Skin epidermis (tissue), 12 donors: ENCODE data around the gene A2ML1.
A peak's percentile ranks its signal among the peaks of the same experiment; 100 is the strongest.
"Not testable (repeated sequence)": the region's sequence is repeated elsewhere in the genome, so short reads cannot be mapped to it uniquely, and the experiment has no call there.

Source experiments
- H3K27ac ChIP-seq, 21 experiments: fragments of 200-600 bp; sonication (generic) in 11 of 21; one replicate each; pipeline ENCODE4 v1.5.0; 2020; ENCODE audit warnings: mild to moderate bottlenecking in 3 of 21, inconsistent platforms in 2 of 21, moderate library complexity in 2 of 21
- H3K4me3 ChIP-seq, 7 experiments: fragments of 200-600 bp; sonication (generic) in 2 of 7; one replicate each; pipeline ENCODE4 v1.5.0; 2020; ENCODE audit warnings: inconsistent platforms in 2 of 7, mild to moderate bottlenecking in 2 of 7, moderate library complexity in 1 of 7

Gene A2ML1

GRCh38 chr12:8813572-8814357, 8.7 kb upstream of the A2ML1 start:
- peak overlapping the region in 2 of 21 experiments; percentile 10 to 36 for H3K27ac ChIP-seq

DNA sequence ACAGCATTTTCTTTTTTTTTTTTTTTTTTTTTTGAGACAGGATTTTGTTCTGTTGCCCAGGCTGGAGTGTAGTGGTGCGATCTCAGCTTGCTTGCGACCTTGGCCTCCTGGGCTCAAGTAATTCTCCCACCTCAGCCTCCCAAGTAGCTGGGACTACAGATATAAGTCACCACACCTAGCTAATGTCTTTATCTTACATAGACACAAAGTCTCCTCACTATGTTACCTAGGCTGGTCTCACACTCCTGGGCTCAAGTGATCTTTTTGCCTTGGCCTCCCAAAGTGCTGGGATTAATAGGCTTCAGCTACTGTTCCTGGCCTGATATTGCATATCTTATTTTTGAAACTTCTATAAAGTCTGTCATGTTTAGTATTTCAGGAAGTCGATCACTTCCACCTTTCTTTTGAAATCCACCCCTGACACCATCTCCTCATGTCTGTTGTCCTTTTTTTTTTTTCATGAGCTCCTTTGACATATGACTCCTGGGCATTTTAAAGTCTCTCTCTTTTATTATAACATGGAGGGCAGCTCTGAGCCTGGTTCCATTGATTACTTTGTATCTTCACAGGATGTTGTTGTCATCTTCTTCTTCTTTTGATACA, 5.9 kb upstream of the A2ML1 start:
- no peak overlapping the region for H3K27ac ChIP-seq

More at GRCh38 chr12:8813572-8814357, 8.7 kb upstream of the A2ML1 start:
- H3K4me3 ChIP-seq = no peak overlapping the region

GRCh38 chr12:8817856-8818255, 4.6 kb upstream of the A2ML1 start:
- Histone ChIP-seq H3K27ac (peak overlapping the region in 5 of 21 experiments; percentile 5 to 57 (median 25)), H3K4me3 (no peak overlapping the region)

More for the DNA sequence above, 5.9 kb upstream of the A2ML1 start:
- H3K4me3 ChIP-seq = no peak overlapping the region

- peak overlapping the region in 1 of 21 experiments; percentile 16 for H3K27ac ChIP-seq
- no peak overlapping the region for H3K4me3 ChIP-seq
Observed at GRCh38 chr12:8818526-8818925, 3.9 kb upstream of the A2ML1 start.

DNA sequence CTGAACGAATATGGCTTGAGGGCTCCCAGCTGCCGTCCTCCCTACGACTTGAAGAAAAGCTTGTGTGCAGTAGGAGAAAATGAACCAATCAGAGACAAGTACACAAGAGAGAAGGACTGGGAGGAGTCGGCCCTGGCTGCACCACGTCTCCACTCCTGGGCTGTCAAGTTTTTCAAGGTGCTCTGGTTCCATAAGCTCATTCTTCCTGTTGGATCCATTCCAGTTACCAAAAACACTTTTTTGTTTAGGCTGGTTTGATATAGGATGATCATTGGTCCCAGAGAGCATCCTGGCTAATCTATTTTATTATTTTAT, 2.8 kb upstream of the A2ML1 start:
- H3K27ac ChIP-seq = peak overlapping the region in 11 of 21 experiments; percentile 18 to 71 (median 50)
- H3K4me3 ChIP-seq = no peak overlapping the region

DNA sequence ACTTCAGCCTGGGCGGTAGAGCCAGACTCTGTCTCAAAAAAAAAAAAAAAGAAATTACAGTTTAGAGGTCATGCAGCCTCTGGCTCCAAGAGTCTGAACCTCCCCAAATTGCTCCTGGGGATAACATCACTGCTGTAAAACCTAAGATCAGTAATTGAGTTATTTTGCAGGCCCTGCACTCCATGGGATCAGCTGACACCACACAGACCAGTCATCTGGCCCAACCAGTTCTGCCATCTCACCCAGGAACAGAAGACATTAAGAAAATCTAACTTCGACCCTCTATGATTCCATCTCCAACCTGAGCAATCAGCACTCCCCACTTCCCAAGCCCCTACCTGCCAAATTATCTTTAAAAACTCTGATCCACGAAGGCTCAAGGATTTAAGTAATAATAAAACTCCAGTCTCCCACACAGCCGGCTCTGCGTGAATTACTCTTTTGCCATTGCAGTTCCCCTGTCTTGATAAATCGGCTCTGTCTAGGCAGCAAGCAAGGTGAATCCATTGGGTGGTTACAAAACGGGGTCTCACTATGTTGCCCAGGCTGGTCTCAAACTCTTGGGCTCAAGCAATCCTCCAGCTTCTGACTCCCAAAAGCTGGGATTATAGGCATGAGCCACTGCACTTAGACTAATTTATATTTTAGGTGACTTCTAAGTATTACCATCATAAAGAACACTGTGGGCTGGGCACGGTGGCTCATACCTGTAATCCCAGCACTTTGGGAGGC, 1.6 kb upstream of the A2ML1 start:
- peak overlapping the region in 15 of 21 experiments; percentile 8 to 76 (median 54) for H3K27ac ChIP-seq

GRCh38 chr12:8821591-8821990, 830 bp upstream of the A2ML1 start:
- H3K27ac ChIP-seq = peak overlapping the region in 15 of 21 experiments; percentile 8 to 76 (median 57)
- no peak overlapping the region for H3K4me3 ChIP-seq

More for the DNA sequence above, 1.6 kb upstream of the A2ML1 start:
- H3K4me3 ChIP-seq = not testable (repeated sequence)

- H3K4me3 ChIP-seq = peak overlapping the region in 4 of 7 experiments; percentile 0 to 12 (median 6)
- peak overlapping the region in 5 of 21 experiments; percentile 36 to 69 (median 60) for H3K27ac ChIP-seq
Observed at GRCh38 chr12:8823565-8824300, 1.3 kb downstream of the A2ML1 start.

GRCh38 chr12:8827551-8828256, 5.3 kb downstream of the A2ML1 start:
- H3K27ac ChIP-seq = peak overlapping the region in 10 of 21 experiments; percentile 11 to 68 (median 44)
- H3K4me3 ChIP-seq = no peak overlapping the region

GRCh38 chr12:8828257-8829124, 6.1 kb downstream of the A2ML1 start:
- Histone ChIP-seq H3K4me3 (no peak overlapping the region), H3K27ac (peak overlapping the region in 13 of 21 experiments; percentile 7 to 68 (median 36))

GRCh38 chr12:8829125-8829518, 6.7 kb downstream of the A2ML1 start:
- Histone ChIP-seq H3K27ac (peak overlapping the region in 6 of 21 experiments; percentile 7 to 68 (median 58)), H3K4me3 (no peak overlapping the region)

DNA sequence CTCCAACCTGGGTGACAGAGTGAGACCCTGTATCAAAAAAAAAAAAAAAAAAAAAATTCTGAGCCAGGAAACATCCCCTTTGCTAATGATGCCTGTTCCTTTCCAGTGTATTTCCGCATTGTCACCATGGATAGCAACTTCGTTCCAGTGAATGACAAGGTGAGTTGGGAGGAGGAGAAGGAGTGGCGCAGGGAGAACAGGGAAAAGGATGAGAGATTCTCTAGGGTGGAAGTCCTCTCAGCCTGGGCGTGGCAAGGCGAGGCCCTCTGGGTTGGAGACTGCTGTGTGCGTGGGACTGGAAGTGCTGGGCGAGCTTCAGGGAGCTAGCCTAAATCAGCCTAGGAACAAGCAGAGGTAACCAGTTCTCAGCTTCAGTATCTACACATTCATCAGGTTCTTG, 7.2 kb downstream of the A2ML1 start:
- Histone ChIP-seq H3K27ac (peak overlapping the region in 1 of 21 experiments; percentile 51), H3K4me3 (no peak overlapping the region)

DNA sequence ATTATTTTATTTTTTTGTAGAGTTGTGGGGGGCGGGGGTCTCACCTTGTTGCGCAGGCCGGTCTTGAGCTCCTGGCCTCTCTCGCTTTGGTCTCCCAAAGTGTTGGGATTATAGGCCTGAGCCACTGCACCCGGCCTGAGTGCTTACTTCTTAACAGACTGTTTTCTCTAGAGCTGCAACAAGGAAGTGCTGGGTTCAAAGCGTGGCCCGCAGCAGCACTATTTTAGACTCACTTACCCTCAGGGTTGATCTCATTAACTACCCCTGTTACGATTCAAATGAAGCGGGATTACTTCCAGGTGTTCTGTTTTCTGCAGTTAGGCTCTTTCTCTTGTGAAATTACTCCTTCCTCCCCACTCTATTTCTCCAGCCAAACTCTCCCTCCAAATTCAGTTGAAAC, 8.7 kb downstream of the A2ML1 start:
- H3K4me3 ChIP-seq = no peak overlapping the region
- H3K27ac ChIP-seq = no peak overlapping the region

DNA sequence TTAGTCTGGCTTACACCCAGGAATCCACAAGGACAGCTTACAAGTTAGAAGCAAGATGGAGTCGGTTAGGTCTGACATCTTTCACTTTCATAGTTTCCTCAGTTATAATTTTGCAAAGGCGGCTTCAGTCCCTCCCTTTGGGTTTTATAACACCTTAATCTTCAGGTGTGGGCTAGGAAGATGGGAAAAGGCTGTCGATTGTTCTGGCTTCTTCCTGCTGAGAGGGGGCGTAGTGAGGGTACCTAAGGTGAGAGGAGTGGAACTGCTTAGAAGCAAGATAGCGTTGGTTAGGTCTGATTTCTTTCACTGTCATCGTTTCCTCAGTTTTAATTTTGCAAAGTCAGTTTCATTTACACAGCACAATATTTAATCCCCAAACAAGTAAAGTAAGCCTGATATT, 10.1 kb downstream of the A2ML1 start:
- Histone ChIP-seq H3K27ac (no peak overlapping the region), H3K4me3 (no peak overlapping the region)

- no peak overlapping the region for H3K27ac ChIP-seq
Observed at GRCh38 chr12:8834230-8834629, 11.8 kb downstream of the A2ML1 start.

GRCh38 chr12:8837291-8837690, 14.9 kb downstream of the A2ML1 start:
- H3K27ac ChIP-seq = no peak overlapping the region
- no peak overlapping the region for H3K4me3 ChIP-seq

More at GRCh38 chr12:8834230-8834629, 11.8 kb downstream of the A2ML1 start:
- no peak overlapping the region for H3K4me3 ChIP-seq

GRCh38 chr12:8840321-8840720, 17.9 kb downstream of the A2ML1 start:
- no peak overlapping the region for H3K27ac ChIP-seq
- no peak overlapping the region for H3K4me3 ChIP-seq

DNA sequence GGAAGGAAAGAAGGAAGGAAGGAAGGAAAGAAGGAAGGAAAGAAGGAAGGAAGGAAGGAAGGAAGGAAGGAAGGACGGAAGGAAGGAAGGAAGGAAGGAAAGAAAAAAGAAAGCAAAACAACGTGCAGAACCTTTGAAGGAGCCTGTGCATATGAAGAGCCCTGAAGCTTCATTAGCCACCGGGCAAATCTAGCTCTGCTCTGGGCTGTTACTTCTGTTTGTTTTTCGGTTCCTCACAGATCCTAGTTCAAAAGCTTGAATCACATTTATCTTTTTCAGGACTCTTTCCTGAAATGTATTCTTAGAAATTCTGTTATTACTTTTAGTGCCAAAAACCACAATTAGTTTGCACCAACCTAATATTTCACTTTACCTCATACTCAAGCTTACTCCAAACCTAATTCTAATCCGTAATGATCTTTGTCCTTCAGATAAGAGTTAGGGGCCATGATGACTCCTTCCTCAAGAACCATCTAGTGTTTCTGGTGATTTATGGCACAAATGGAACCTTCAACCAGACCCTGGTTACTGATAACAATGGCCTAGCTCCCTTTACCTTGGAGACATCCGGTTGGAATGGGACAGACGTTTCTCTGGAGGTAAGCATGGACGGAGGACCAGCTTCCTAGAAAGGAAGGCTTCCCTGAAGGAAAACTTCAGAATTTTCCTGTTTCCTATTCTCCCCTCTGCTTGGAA, 18.7 kb downstream of the A2ML1 start:
- H3K4me3 ChIP-seq = no peak overlapping the region
- H3K27ac ChIP-seq = no peak overlapping the region
